Memory B cell (primary cell): Measurements from ENCODE around the gene TPSD1.
"Not testable (repeated sequence)": the region's sequence is repeated elsewhere in the genome, so short reads cannot be mapped to it uniquely, and the experiment has no call there.

ENCODE experiments used
- ATAC-seq: fragments of 150-1000 bp; cut with Tn5 transposase; 2 replicates; pipeline ENCODE4 v1.10.0; 2021; ENCODE audit warnings: low read depth, mild to moderate bottlenecking, moderate library complexity
- DNase-seq, 2 donors: peaks; one replicate each; pipeline ENCODE4 v3.0.0; 2022; ENCODE audit warnings: low spot score in 2 of 2
- H3K27ac Mint-ChIP-seq: one replicate; pipeline ENCODE4 v1.8.0; 2022; ENCODE audit warnings: mild to moderate bottlenecking, moderate library complexity, mixed read lengths
- H3K27me3 Mint-ChIP-seq: one replicate; pipeline ENCODE4 v1.8.0; 2022; ENCODE audit warnings: mixed read lengths
- H3K36me3 Mint-ChIP-seq: one replicate; pipeline ENCODE4 v1.8.0; 2022; ENCODE audit warnings: mild to moderate bottlenecking, mixed read lengths
- H3K4me1 Mint-ChIP-seq: one replicate; pipeline ENCODE4 v1.8.0; 2022; ENCODE audit warnings: mixed read lengths
- H3K4me3 Mint-ChIP-seq: one replicate; pipeline ENCODE4 v1.8.0; 2022; ENCODE audit warnings: mild to moderate bottlenecking, moderate library complexity, mixed read lengths
- H3K9me3 Mint-ChIP-seq: one replicate; pipeline ENCODE4 v1.8.0; 2022; ENCODE audit warnings: mixed read lengths

The TPSD1 gene

DNA sequence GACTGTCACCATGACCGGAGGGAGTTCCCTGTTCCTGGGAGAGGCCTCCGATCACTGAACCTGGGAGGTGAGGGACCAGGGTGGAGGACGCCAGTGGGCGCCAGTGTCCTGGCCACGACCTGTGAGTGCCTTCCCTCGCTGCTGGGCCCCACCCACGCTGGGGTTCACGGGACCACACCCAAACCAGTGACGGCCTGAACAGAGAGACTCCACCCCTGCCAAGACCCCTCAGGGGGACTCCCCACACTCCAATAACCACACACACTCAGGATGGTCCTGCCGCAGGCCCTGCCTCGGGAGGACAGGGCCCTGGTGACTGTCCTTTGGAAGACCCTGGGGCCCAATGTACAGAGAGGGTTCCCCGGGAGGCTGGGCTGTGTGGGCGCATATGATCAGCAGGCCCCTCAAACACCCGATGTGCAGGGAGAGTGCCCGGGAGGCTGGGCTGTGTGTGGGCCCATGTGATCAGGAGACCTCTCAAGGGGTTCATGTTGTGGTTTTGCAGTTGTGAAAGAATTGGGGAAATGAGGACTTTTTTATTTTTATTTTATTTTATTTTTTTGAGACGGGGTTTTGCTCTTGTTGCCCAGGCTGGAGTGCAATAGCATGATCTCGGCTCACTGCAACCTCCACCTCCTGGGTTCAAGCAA lies 26.6 kb downstream of the TPSD1 start:
- H3K9me3 Mint-ChIP-seq = no peaks in the 10 kb centered on the region
- H3K4me3 Mint-ChIP-seq = no peak overlapping the region
- peaks cover 2% of the 10 kb centered on the region for H3K4me1 Mint-ChIP-seq
- H3K27ac Mint-ChIP-seq = no peak overlapping the region
- peaks cover 13% of the 10 kb centered on the region for H3K27me3 Mint-ChIP-seq
- ATAC-seq = peak; percentile 56
- H3K36me3 Mint-ChIP-seq = no peaks in the 10 kb centered on the region
- no peak for DNase-seq

DNA sequence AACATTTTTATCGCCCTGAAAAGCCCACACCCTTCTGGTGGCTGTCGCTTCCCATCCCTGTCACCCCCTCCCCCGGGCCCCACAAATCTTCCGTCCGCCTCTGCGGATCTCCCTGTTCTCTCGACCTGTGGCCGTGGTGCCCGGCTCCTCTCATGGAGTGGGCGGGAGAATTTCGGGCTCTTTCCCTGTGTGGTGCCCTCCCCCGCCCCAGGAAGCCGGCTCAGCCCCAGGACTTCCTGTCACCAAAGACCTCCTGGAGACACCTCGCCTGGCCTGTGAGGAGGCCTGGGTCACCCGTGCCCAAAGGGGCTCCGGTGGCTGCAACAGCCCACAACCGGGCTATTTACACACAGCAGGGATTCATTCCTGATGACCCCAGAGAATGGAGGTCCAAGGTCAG lies 27.4 kb downstream of the TPSD1 start:
- ATAC-seq (no peak), DNase-seq (no peak)
- Mint-ChIP-seq H3K4me1 (peaks cover 2% of the 10 kb centered on the region), H3K4me3 (no peak overlapping the region), H3K36me3 (no peaks in the 10 kb centered on the region), H3K27me3 (peaks cover 12% of the 10 kb centered on the region), H3K9me3 (no peaks in the 10 kb centered on the region), H3K27ac (no peak overlapping the region)

DNA sequence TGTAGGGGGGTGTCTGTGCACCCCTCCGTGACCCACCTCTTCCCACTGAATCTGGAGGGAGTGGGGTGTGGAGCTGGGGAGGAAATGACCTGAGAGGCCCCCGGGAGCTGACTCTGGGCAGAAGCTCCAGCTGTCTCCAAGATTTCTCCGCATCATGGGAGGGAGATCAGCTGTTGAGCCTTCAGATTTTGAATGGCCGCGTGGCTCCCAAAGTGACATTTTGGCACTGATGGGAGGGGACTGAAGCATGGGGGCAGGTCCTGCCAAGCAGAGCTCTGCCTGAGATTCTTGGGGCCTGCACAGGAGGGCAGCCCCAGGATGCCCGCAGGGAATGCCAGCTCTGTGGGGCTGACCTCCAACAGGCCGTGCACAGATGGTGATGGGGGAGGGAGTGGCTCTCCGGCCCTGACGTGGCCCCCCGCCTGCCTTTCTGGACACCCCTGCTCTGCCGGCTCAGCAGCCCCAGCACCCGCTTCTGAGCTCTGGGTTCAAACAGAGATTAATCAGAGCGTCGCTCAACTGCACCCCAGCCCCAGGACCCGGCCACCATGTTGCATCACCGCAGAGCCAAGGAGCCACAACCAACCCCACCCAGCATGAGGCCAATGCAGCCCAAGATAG lies 28.2 kb downstream of the TPSD1 start:
- DNase-seq = no peak
- ATAC-seq = no peak
- H3K9me3 Mint-ChIP-seq = no peaks in the 10 kb centered on the region
- no peaks in the 10 kb centered on the region for H3K36me3 Mint-ChIP-seq
- H3K27ac Mint-ChIP-seq = no peak overlapping the region
- H3K4me3 Mint-ChIP-seq = no peak overlapping the region
- H3K27me3 Mint-ChIP-seq = peaks cover 15% of the 10 kb centered on the region
- peaks cover 2% of the 10 kb centered on the region for H3K4me1 Mint-ChIP-seq

GRCh38 chr16:1285669-1286512 lies 30.0 kb downstream of the TPSD1 start:
- Mint-ChIP-seq H3K9me3 (no peaks in the 10 kb centered on the region), H3K27ac (no peak overlapping the region), H3K36me3 (no peaks in the 10 kb centered on the region), H3K4me1 (peaks cover 2% of the 10 kb centered on the region), H3K4me3 (no peak overlapping the region), H3K27me3 (peaks cover 14% of the 10 kb centered on the region)
- no peak for DNase-seq
- ATAC-seq = no peak

GRCh38 chr16:1286513-1287094 lies 30.7 kb downstream of the TPSD1 start:
- Mint-ChIP-seq H3K9me3 (no peaks in the 10 kb centered on the region), H3K27ac (no peak overlapping the region), H3K36me3 (no peaks in the 10 kb centered on the region), H3K4me1 (peaks cover 2% of the 10 kb centered on the region), H3K27me3 (peaks cover 14% of the 10 kb centered on the region), H3K4me3 (no peak overlapping the region)
- ATAC-seq (no peak), DNase-seq (no peak)

GRCh38 chr16:1287982-1288670 lies 32.3 kb downstream of the TPSD1 start:
- H3K27ac Mint-ChIP-seq = no peak overlapping the region

DNA sequence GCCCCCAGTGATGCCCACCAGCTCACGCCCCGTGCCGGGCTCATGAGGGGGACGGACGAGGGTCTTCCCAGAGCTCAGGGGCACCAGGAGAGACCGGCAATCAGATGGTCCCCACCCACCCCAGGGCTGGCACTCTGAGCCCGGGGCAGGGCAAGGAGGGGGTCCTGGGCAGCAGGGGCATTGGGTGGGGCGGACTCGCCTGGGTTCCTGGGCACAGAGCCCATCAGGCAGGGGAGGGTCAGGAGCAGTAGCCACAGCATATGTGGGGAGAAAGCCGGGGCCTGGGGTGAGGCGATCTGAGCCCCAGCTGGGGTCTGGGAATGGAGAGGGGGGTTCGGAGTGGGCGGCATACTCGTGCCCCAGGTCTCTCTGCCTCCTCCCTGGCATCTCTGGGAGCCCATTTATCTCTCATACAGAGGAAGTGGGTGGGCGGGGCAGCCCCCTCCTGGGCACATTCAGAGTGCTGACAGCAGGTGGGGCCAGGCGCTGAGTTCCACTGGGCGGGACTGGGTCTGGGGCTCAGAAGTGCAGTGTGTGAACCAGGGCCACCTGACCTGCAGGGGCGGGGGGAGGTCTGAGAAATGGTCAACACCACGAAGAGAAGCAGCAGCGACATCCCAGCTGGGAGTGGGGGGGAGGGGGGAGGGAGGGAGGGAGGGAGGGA lies 33.1 kb downstream of the TPSD1 start:
- peaks cover 2% of the 10 kb centered on the region for H3K4me1 Mint-ChIP-seq
- peak overlapping the region; percentile 46 for H3K4me3 Mint-ChIP-seq
- no peaks in the 10 kb centered on the region for H3K9me3 Mint-ChIP-seq
- peaks cover 16% of the 10 kb centered on the region for H3K27me3 Mint-ChIP-seq
- ATAC-seq (peak; percentile 70), DNase-seq (no peak)
- no peaks in the 10 kb centered on the region for H3K36me3 Mint-ChIP-seq
- H3K27ac Mint-ChIP-seq = no peak overlapping the region

More at GRCh38 chr16:1287982-1288670, 32.3 kb downstream of the TPSD1 start:
- H3K9me3 Mint-ChIP-seq = no peaks in the 10 kb centered on the region
- H3K4me3 Mint-ChIP-seq = no peak overlapping the region
- no peak for ATAC-seq
- DNase-seq = no peak
- peaks cover 16% of the 10 kb centered on the region for H3K27me3 Mint-ChIP-seq
- peaks cover 2% of the 10 kb centered on the region for H3K4me1 Mint-ChIP-seq
- H3K36me3 Mint-ChIP-seq = no peaks in the 10 kb centered on the region

DNA sequence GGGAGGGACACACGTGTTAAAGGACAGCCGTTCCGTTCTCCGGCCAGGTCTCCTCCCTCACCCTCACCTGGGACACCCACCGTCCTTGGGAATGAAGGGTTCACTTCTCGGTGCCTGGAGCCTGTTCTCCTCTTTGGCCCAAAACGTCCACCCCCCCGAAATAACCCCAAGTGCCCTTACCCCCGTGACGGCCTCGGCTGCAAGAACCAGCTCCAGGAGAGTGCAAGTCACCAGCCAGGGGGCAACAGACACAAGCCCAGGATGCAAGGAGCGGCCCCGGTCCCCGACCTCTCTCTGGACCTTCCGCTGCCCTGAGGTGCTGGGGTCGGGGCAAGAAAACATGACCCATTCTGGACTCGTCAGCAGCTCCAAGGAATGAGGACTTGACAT lies 33.6 kb downstream of the TPSD1 start:
- no peaks in the 10 kb centered on the region for H3K9me3 Mint-ChIP-seq
- no peak overlapping the region for H3K27ac Mint-ChIP-seq
- H3K4me3 Mint-ChIP-seq = no peak overlapping the region
- peaks cover 6% of the 10 kb centered on the region for H3K4me1 Mint-ChIP-seq
- ATAC-seq = no peak
- H3K27me3 Mint-ChIP-seq = peaks cover 16% of the 10 kb centered on the region
- no peaks in the 10 kb centered on the region for H3K36me3 Mint-ChIP-seq
- DNase-seq = no peak

DNA sequence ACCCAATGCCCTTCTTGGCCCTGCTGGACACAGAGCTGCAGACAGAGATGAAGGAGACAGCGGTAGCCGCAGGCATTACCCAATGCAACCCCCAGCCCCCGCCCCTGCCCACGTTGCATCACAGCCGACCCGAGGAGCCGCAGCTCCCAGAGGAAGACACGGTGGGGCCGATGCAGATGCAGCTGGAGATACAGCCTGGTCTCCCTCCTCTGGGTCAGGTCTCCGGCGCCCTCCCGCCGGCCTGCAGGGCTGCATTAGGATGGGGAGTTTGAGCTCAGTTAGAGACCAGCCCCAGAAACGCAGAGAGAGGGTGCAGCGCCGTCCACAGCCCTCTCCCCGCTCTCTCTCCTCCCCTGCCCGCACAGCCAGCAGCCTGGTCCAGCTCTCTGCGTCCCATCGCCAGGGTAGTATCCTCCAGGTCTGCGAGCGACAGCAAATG lies 34.2 kb downstream of the TPSD1 start:
- Mint-ChIP-seq H3K27ac (no peak overlapping the region), H3K36me3 (no peaks in the 10 kb centered on the region), H3K9me3 (no peaks in the 10 kb centered on the region), H3K27me3 (peaks cover 16% of the 10 kb centered on the region), H3K4me3 (no peak overlapping the region), H3K4me1 (peaks cover 8% of the 10 kb centered on the region)
- ATAC-seq (no peak), DNase-seq (no peak)

DNA sequence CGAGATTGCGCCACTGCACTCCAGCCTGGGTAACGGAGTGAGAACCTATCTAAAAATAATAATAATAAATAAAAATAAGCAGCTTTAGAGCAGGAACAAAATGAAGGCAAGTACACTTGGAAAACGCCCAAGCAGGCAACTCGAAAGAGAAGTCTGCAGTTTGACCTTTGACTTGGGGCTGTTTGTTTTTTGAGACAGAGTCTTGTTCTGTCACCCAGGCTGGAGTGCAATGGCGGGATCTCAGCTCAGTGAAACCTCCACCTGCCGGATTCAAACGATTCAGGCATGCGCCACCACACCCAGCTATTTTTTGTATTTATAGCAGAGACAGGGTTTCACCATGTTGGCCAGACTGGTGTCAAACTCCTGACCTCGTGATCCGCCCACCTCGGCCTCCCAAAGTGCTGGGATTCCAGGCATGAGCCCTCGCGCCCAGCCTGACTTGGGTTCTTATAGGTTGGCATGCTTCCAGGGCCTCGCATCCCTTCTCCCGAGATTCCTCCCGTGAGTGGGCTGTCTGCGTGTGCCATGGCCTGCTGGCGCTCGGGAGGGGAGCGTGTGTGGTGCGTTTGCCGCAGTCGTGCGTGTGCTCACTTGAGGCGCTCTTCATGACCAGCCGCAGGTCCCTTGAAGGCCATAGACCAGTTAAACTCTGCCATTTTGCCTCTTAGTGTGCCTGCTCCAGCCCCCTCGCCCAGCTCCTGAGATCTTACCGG lies 35.1 kb downstream of the TPSD1 start:
- Mint-ChIP-seq H3K4me3 (no peak overlapping the region), H3K27me3 (peaks cover 15% of the 10 kb centered on the region), H3K9me3 (no peaks in the 10 kb centered on the region), H3K27ac (no peak overlapping the region), H3K36me3 (no peaks in the 10 kb centered on the region), H3K4me1 (peaks cover 13% of the 10 kb centered on the region)
- DNase-seq (no peak), ATAC-seq (no peak)

- no peaks in the 10 kb centered on the region for H3K36me3 Mint-ChIP-seq
- H3K4me1 Mint-ChIP-seq = peaks cover 13% of the 10 kb centered on the region
- DNase-seq = no peak
- ATAC-seq = no peak
- peaks cover 11% of the 10 kb centered on the region for H3K27me3 Mint-ChIP-seq
- no peak overlapping the region for H3K27ac Mint-ChIP-seq
- no peak overlapping the region for H3K4me3 Mint-ChIP-seq
- H3K9me3 Mint-ChIP-seq = no peaks in the 10 kb centered on the region
These were observed 35.7 kb downstream of the TPSD1 start for GRCh38 chr16:1291576-1291974.

DNA sequence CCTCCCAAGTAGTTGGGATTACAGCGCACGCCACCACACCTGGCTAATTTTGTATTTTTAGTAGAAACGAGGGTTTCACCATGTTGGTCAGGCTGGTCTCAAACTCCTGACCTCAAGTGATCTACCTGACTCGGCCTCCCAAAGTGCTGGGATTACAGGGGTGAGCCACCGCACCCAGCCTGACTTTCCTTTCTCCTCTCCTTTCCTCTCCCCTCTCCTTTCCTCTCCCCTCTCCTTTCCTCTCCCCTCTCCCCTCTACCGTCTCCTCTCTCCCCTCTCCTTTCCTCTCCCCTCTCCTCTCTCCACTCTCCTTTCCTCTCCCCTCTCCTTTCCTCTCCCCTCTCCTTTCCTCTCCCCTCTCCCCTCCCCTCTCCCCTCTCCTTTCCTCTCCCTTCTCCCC lies 36.3 kb downstream of the TPSD1 start:
- not testable (repeated sequence) for H3K9me3 Mint-ChIP-seq, H3K36me3 Mint-ChIP-seq, ATAC-seq, H3K27ac Mint-ChIP-seq, H3K4me3 Mint-ChIP-seq, DNase-seq
- H3K4me1 Mint-ChIP-seq = peaks cover 18% of the 10 kb centered on the region
- H3K27me3 Mint-ChIP-seq = peaks cover 11% of the 10 kb centered on the region

DNA sequence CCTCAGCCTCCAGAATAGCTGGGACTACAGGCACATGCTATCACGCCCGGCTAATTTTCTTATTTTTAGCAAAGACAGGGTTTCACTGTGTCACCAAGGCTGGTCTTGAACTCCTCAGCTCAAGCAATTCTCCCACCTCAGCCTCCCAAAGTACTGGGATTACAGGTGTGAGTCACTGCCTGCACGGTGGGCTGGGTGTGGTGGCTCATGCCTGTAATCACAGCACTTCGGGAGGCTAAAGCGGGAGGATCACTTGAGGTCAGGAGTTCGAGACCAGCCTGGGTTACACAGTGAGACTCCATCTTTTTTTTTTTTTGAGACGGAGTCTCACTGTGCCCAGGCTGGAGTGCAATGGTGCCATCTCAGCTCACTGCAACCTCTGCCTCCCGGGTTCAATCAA lies 36.9 kb downstream of the TPSD1 start:
- H3K4me1 Mint-ChIP-seq = peaks cover 18% of the 10 kb centered on the region
- not testable (repeated sequence) for DNase-seq, H3K27me3 Mint-ChIP-seq, H3K4me3 Mint-ChIP-seq, H3K27ac Mint-ChIP-seq, ATAC-seq, H3K9me3 Mint-ChIP-seq, H3K36me3 Mint-ChIP-seq
